ENCODE results near the gene TMEM43.
A peak's percentile ranks its signal among the peaks of the same experiment; 100 is the strongest.

TMEM43 gene

DNA sequence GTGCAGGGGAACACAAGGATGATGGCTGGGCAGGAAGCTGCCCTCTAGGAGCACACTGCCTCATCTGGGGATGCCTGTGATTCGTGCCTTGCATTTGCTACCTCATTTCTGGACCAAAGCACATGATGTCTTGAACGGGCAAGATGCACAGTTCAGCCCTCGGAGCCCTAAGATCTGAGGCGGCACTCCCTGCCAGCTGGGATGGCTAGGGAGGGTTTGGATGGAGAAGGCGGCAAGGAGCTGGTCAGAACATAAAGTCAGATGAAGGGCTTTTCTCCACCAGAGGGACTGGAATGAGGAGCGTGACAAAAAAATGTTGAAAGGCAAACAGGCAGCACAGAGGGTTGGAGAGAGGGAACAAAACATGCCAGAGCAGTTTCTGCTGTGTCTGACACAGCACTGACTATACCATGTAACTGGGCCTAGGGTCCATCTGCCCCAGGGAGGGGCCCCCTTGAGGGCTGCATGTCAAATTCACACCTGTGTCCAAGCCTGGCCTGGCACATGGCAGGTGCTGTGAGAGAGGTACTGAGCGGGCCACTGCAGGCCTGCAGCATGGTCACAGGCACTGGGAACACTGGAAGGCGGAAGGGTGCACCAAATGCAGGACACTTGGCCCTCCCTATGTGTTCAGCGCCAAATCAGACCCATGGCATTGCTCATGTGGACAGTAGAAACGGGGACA is 21.7 kb downstream of the TMEM43 start:
- DNase-seq (ENCODE audit: low read depth) = no peak
- H3K4me3 ChIP-seq (ENCODE audit: control insufficient read depth, low read depth, low read length) = no peak overlapping the region
- TF ChIP-seq, protein P1, sequence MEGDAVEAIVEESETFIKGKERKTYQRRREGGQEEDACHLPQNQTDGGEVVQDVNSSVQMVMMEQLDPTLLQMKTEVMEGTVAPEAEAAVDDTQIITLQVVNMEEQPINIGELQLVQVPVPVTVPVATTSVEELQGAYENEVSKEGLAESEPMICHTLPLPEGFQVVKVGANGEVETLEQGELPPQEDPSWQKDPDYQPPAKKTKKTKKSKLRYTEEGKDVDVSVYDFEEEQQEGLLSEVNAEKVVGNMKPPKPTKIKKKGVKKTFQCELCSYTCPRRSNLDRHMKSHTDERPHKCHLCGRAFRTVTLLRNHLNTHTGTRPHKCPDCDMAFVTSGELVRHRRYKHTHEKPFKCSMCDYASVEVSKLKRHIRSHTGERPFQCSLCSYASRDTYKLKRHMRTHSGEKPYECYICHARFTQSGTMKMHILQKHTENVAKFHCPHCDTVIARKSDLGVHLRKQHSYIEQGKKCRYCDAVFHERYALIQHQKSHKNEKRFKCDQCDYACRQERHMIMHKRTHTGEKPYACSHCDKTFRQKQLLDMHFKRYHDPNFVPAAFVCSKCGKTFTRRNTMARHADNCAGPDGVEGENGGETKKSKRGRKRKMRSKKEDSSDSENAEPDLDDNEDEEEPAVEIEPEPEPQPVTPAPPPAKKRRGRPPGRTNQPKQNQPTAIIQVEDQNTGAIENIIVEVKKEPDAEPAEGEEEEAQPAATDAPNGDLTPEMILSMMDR (IDR thresholded peaks at IDR 0.05; ENCODE audit: control insufficient read depth, insufficient read depth, low read depth, low read length, missing control alignments) = no peak

DNA sequence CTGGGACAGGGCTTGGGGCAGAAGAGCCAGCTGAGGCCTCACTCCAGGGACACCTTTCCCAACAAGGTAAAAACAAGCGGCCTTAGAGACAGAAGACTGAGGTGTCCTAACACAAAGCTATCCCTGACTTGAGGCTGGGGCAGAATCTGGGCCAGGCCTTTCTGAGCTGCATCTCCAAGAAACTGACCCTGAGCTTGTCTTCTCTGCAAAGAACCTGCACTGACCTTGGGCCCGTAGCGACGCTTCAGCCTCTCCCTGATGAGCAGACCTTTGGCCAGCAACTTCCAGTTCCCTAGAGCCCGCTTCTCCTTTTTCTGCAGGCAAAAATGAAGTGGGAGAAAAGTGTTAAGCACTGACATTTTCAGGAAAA is 22.2 kb downstream of the TMEM43 start:
- H3K4me3 ChIP-seq (ENCODE audit: control insufficient read depth, low read depth, low read length) = no peak overlapping the region
- TF ChIP-seq, protein P1 (IDR thresholded peaks at IDR 0.05; ENCODE audit: control insufficient read depth, insufficient read depth, low read depth, low read length, missing control alignments) = no peak
- no peak for DNase-seq (ENCODE audit: low read depth)

DNA sequence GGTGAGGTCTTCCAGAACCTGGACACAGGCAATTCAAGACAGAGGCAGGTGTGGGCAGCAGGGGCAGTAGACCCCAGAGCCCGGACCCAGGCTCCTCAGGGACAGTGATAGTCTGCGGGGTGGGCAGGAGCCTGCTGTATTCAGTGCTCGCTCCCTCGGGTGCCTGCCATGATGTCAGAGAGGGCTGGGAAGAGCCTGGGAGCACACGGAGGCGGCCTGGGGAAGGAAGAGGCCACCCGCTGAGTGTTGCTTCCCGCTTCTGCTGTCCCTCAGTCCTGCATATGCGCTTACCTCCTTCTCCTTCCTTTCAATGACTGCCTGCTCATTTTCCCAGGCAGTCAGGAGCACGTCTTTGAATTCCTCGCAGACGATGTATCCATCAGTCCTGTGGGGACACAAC is 22.8 kb downstream of the TMEM43 start:
- H3K4me3 ChIP-seq (ENCODE audit: control insufficient read depth, low read depth, low read length) = no peak overlapping the region
- DNase-seq (ENCODE audit: low read depth) = no peak
- TF ChIP-seq, protein P1 (IDR thresholded peaks at IDR 0.05; ENCODE audit: control insufficient read depth, insufficient read depth, low read depth, low read length, missing control alignments) = no peak

DNA sequence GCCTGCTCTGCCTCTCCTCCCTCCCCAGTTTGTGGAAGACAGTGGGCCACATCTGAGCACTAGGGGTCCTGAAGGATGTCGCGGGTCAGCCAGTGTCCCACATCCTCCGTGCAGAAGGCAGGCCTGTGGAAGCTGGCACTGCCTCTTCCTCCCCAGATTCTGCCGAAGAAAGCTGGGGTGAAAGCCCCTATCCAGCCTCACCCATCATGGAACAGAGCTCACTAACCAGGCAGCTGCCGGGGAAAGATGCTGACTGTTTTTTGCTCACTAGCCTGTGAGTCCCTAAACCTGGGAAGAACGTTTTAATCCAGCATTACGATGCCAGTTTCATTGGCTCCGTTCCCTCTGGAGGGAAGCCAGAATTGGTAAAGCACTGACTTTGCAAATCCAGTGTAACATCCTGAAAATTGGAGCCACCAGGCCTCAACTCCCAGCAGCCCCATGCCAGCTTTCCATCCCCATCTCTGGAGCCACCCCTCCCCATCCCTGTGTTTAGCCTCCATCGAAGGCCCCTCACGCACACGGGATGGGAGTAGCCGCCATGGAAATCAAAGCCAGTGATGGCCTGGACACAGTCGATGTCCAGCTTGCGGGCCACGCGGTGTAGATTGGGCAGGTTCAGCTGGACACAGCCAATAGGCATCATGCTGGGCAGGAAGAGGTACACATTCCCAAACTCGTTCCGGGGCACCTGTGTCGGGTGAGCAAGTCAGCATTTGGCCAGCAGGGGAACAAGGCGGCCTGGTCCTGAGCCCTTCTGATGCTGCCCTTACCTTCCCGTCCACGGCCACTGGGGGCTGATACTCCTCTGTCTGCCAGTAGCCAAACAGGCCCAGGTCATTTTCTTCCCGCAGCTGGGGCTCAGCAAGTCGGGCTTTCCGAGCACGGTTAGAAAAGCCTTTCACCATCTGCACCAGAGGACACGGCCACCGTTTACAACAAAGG is 23.5 kb downstream of the TMEM43 start:
- TF ChIP-seq, protein P1 (IDR thresholded peaks at IDR 0.05; ENCODE audit: control insufficient read depth, insufficient read depth, low read depth, low read length, missing control alignments) = peak; percentile 21
- H3K4me3 ChIP-seq (ENCODE audit: control insufficient read depth, low read depth, low read length) = no peak overlapping the region
- no peak for DNase-seq (ENCODE audit: low read depth)

DNA sequence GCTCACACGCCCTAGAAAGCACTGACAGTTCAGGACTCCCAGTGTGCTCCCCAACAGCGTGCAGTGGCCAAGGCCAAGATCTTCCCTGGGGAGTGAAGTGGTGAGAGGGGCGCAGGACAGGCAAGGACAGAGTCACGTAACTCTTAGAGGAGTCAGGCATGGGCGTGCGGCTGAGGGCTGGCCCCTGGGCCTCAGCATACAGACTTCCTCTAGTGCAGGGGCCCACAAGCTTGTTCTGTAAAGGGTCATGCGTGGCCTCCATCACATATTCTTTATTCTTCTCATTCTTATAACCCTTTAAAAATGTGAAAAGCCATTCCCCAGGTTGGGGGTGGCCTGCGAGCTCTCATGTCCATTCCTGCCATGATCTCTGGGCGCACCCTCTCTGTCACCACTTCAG is 25.2 kb downstream of the TMEM43 start:
- no peak for DNase-seq (ENCODE audit: low read depth)
- TF ChIP-seq, protein P1 (IDR thresholded peaks at IDR 0.05; ENCODE audit: control insufficient read depth, insufficient read depth, low read depth, low read length, missing control alignments) = no peak
- no peak overlapping the region for H3K4me3 ChIP-seq (ENCODE audit: control insufficient read depth, low read depth, low read length)

DNA sequence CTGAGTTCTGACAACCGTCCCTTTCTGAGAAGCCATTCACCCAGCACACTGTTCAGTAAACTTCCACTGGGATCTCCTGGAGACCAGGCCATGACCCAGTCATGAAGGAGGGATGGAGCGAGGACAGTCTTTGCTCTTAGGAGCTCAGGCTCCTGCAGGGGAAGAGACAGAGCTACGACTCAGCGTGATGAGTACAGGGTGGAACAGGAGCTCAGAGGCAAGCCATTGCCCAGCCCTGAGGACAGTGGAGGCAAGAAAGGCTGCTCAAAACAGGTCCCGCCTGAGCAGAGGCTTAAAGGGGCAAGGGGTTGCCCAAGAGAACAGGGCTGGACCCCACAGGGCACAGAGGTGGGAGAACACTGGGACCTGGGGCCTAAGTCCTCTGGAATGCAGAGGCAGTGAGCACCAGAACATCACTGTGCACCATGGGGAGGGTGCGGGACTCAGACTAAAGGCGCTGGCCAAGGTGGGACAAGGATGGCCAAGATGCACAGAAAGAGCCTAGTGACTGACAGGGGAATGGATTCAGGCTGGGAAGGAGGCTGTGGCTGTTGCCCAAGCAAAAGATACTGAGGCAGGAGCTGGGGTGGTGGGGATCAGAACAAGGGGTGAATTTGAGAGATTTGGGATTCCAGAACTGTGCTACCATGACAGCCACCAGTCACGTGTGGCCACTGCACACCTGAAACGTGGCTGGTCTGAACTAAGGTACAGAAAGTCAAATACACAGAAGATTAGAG is 25.8 kb downstream of the TMEM43 start:
- no peak overlapping the region for H3K4me3 ChIP-seq (ENCODE audit: control insufficient read depth, low read depth, low read length)
- no peak for DNase-seq (ENCODE audit: low read depth)
- TF ChIP-seq, protein P1 (IDR thresholded peaks at IDR 0.05; ENCODE audit: control insufficient read depth, insufficient read depth, low read depth, low read length, missing control alignments) = no peak
